Hematopoietic multipotent progenitor cell treated with erythropoietin and hydrocortisone succinate and interleukin-3 and kit ligand, for 15 days (in vitro differentiated cells): ENCODE data around the gene IFNA16.
"Not testable (repeated sequence)": the region's sequence is repeated elsewhere in the genome, so short reads cannot be mapped to it uniquely, and the experiment has no call there.

Source experiments
- DNase-seq: peaks from one replicate; pipeline ENCODE4 v3.0.0-alpha.2; 2015; ENCODE audit warnings: low spot score

IFNA16 gene

DNA sequence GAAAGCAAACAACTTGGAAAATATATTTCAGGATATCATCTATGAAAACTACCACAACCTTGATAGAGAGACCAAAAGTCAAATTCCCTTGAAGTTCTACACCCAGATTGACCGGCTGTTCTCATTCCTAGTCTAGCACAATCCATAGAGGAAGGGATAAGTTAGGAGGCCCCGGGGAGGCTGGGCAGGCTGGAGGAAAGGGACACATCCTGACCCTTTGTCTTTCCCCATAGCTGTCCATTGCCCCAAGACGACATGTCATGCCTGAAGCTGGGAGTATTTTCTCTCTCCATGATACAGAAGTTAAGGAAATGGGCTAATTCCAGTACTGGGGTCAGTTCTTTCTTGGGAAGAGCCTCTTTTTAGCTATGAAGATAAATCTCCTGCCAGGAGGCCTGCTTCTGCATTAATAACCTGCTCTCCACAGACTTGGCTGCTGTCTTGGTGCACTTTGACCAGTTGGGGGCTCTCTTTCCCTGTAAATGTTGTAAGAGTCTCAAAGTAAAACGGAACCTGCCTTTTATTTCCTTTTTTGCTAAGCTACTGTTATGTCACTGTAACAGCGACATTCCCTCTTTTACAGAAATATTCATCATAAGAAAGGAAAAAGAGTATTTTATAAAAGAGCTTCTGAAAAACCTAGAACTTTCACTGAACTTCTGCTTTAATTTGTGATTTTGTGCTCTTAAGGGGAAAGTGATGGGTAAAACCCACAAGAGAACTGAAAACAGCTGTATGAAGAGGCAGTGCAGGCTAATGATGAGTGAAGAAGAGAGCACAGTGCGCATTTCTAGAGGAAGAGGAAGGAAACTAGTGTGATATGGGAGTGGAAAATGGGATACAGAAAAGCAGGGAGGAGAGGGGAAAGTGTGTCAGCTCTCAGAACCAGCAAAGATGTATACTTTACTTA, 22.0 kb downstream of the IFNA16 start:
- not testable (repeated sequence) for DNase-seq

DNA sequence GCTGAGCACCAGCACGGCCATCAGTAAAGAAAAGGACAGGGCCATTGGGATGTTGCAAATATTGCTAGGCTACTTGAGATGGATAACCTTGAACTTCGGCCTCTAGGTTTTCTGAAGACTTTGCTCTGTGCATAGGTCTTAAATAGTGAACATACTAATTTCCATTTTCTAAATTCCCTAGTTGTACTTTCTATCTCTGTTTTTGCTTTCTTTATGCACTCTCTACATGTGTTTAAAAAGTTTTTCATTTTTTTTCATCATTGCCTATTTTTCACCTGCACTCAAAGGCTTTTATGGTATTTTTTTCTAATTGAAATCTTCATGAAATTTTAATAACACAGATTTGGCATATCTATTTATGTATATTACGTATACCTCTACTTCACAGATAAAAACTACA, 29.6 kb downstream of the IFNA16 start, which contains the start of gene IFNA4:
TSS of gene IFNA4 (minus strand) at position 101 of the 400 bp plus-strand sequence. CDS start at position 45, 56 bp downstream.
- not testable (repeated sequence) for DNase-seq

GRCh38 chr9:21182810-21183736, 34.0 kb downstream of the IFNA16 start:
- not testable (repeated sequence) for DNase-seq

GRCh38 chr9:21174671-21175070, 42.4 kb downstream of the IFNA16 start:
- no peak for DNase-seq

DNA sequence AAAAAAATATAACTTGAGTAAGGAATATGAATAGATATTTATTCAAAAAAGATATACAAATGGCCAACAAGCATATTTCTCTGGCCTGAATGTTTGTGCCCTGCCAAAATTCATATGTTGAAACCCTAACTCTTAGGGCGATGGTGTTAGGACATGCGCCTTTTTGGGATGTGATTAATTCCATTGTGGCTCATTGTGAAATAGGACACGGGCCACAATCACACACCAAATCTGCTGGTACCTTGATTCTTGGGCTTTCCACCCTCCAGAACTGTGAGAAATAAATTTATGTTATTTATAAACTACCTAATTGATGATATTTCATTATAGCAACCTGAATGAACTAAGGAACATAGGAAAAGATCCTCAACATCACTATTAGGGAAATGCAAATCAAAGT, 45.0 kb downstream of the IFNA16 start:
- no peak for DNase-seq

GRCh38 chr9:21171351-21171750, 45.8 kb downstream of the IFNA16 start:
- no peak for DNase-seq

DNA sequence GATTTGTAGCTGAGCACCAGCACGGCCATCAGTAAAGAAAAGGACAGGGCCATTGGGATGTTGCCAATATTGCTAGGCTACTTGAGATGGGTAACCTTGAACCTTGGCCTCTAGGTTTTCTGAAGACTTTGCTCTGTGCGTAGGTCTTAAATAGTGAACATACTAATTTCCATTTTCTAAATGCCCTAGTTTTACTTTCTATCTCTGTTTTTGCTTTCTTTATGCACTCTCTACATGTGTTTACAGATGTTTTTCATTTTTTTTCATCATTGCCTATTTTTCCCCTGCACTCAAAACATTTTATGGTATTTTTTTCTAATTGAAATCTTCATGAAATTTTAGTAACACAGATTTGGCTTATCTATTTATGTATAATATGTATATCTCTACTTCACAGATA, 50.6 kb downstream of the IFNA16 start, which contains the start of gene IFNA21:
TSS of gene IFNA21 (minus strand) at position 101 of the 400 bp plus-strand sequence. CDS start at position 53, 48 bp downstream.
- not testable (repeated sequence) for DNase-seq
